Measurements from ENCODE around the gene CELA2A.
"Not testable (repeated sequence)": the region's sequence is repeated elsewhere in the genome, so short reads cannot be mapped to it uniquely, and the experiment has no call there.

The CELA2A gene

DNA sequence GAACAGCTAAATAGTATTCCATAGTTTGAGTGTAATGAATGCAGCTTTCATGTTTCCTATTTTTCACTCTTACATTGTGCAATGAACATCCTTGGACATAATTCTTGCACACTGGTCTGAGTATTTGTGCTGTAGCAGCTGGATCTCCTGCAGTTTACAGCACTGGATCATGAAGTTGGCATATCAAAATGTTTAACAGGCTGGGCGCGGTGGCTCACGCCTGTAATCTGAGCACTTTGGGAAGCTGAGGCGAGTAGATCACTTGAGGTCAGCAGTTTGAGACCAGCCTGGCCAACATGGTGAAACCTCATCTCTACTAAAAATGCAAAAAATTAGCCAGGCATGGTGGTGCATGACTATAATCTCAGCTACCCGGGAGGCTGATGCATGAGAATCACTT, 14.5 kb downstream of the CELA2A start:
- DNase-seq, result not testable (repeated sequence)

GRCh38 chr1:15471723-15472122, 15.2 kb downstream of the CELA2A start:
- DNase-seq, result not testable (repeated sequence)

DNA sequence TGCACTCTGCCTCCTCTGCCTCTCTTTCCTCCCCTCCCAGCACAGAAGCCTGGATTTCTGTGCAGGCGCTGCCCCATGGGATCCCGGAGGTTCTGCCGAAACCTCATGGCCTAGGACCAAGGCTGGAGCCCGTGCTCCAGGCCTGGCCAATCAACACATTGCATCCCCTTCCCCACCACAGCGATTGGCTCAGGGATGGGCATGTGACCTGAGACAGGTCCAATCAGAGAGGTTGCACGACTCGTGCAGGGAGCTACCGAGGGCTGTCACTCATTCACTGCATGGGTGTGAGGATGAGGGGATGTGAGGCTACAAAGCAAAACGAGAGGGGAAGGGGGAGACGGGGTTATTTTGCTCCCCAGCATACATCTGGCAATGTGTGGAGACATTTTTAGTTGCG, 16.1 kb downstream of the CELA2A start:
- no peak for DNase-seq

- DNase-seq, result no peak
Measured at GRCh38 chr1:15475752-15476314, 19.3 kb downstream of the CELA2A start, which contains the start of gene CELA2B. Gene CELA2B, plus strand, starts transcription at chr1:15476104. Its CDS starts 22 bp downstream, at chr1:15476126.

DNA sequence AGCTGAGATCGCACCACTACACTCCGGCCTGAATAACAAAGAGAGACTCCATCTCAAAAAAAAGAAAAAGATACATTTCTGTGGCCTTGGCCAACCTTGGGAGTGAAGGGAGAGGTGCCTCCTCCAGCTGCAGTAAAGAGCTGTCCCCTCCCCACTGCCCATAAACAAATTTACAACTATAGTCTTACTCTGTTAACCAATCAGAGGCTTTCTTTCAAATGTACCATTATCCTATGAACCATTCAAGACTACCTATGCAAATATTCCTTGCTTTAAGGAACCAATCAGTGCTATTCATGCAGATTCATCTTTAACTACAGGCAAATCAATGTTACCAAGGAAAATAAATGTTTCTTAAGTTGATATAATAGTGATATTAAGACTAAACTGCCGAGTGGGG, 20.4 kb downstream of the CELA2A start:
- no peak for DNase-seq

GRCh38 chr1:15477646-15478212, 21.2 kb downstream of the CELA2A start:
- no peak for DNase-seq

DNA sequence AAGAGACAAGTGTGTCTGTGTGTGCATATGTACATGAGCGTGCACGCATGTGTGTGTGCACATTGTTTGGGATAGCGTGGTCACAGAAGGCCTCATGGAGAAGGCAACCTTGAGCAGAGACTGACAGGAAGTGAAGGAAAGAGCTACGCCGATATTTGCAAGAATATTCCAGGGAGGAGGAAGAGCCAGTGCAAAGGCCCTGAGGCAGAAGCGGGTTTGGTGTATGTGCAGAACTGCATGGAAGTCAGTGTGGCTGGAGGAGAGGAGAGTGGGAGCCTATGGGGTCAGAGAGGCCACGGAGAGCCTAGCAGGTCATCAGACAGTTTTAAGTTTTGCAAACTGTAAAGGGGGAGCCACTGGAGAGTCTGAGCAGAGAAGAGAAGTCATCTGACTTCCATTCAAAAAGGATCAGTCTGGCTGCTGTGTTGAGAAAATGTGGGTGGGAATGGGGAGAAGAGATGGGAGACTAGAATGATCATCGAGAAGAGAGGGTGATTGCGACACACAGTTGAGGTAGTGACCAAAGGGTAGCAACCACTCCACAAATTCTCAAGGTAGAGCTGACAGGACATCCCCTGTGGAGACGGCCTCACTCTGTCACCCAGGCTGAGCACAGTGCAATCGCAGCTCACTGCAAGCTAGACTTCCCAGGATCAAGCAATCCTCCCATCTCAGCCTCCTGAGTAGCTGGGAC, 23.3 kb downstream of the CELA2A start:
- no peak for DNase-seq

DNA sequence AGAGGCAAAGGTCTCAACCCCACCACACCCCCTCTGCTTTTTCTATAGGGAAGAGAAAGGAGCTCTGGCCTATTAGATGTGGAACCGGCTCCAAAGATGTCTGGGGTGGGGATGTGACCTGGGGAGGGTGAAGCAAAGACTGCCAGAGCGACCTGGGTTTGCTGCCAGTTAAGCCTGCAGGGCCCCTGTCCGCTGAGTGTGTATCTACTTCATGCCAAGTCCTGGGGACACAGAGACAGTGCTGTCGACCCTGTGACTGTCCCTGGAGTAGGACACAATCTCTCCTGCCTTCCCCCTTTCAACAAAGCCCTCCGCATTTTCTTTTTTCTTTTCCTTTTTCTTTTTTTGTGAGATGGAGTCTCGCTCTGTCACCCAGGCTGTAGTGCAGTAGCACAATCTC, 25.9 kb downstream of the CELA2A start:
- DNase-seq, result not testable (repeated sequence)

GRCh38 chr1:15482983-15483543, 26.5 kb downstream of the CELA2A start:
- not testable (repeated sequence) for DNase-seq

DNA sequence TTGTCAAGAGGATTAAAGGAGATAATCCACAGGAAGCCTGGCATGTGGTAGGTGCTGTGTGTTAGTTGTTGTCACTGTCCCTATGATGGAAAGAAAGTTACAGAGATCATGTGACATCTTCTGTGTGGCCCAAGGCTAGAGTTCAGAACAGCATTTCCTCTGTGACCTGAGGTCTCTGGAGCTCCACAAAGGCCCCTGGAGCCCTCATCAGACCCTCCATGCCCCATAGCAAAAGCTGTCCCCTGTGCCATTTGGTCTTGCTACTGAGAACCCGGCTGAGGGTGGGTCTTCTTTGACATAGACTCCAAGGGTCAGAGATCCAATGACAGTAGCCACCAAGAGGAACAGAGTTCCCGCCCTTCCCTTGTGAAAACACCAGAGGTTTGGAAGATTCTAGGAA, 27.4 kb downstream of the CELA2A start:
- no peak for DNase-seq

DNA sequence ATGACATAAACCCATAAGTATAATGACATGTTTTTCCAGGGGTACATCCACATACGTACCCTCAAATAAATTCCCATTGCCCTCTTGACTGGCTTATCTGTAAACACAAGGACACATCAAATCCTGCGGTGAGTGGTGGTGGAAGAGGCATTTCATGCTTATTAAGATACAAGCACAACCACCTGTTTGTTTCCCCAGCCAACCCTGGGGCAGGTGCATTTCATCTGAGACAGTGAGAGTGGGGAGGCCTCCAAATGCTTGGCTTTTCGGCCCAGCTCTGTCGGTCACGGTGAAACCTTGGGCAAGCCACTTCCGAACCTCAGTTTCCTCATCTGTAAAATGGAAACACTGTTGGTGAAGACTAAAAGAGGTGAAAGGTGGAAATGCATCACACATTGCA, 27.9 kb downstream of the CELA2A start:
- not testable (repeated sequence) for DNase-seq

DNA sequence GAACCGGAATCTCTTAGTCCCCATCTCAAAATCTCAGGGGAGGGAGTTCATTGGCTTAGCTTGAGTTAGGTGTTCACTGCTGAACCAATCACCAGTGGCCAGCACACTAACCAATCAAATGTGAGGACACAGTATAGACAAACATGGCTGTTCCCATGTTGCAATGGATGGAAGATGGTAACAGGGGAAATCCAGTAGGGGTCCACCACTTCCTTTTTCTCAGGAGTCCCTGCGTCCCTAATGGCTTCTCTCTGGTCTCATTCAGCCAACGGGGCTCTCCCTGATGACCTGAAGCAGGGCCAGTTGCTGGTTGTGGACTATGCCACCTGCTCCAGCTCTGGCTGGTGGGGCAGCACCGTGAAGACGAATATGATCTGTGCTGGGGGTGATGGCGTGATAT, 29.1 kb downstream of the CELA2A start:
- DNase-seq, result no peak

GRCh38 chr1:15486844-15487610, 30.5 kb downstream of the CELA2A start:
- DNase-seq, result not testable (repeated sequence)

- DNase-seq, result no peak
Measured at GRCh38 chr1:15488371-15488770, 31.8 kb downstream of the CELA2A start.

GRCh38 chr1:15489052-15489736, 32.7 kb downstream of the CELA2A start:
- DNase-seq, result no peak

DNA sequence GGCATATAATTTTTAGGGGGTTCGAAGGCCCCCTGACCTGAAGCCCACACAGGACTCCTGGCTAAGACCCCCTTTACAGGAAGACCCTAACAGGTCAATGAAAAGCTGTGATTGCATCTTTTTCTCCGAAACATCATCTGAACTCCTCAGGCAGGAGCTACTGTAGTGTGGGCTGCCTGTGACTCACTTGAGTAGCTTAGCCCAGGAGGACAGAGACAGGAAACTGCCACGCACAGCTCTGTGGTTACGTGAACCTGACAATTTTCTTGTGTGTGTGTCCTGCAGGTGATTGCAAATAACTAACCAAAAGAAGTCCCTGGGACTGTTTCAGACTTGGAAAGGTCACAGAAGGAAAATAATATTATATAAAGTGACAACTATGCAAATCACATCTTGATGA, 34.5 kb downstream of the CELA2A start:
- not testable (repeated sequence) for DNase-seq

- no peak for DNase-seq
Measured at GRCh38 chr1:15492596-15492995, 36.1 kb downstream of the CELA2A start.

- no peak for DNase-seq
Measured at GRCh38 chr1:15493869-15494390, 37.4 kb downstream of the CELA2A start.

DNA sequence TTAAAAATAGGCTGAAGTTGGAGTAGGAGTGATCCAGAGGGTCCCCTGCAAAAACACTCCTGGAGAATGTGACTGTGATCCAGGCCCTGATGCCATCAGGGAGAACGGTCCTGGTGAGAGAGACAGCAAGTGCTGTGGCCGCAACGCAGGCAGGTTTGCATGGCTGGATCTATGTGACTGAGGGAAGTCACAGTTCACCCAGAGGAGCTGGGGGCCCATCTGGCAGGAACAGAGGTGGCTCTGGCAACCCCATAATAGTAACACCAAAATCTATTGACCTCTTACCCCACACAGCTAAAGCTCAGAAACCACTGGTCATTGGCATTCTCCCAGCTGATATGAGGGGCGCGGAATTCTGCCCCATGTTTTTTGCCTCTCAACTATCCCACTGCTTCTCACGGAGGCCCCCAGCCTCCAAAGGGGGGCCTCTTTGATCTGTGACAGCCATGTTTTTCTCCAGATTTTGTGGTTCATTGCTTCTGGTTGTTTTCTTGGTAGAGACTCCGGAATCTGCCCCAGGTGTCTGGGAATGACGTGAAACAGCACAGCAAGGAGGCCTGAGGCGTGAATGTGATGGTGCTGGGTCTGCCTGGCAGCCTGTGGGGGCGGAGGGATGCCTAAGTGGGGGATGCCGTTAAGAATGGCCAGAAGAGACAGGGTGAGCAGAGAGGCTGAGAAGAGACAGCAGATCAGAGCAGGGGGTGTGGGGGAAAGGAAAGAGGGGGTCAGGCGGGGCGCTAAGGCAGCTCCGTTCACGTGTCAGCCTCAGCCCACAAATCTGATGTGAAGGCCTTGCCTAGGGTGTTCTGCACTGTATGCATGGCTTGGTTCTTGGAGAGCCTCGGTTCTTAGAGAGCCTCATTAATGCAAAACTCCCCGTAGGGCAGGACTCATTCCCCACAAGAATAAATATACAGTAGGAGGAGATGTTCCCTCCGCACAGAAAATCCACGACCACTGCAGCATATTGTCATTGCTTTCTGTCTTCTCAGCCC, 43.9 kb downstream of the CELA2A start:
- DNase-seq, result no peak

- no peak for DNase-seq
Measured at GRCh38 chr1:15501208-15502032, 44.9 kb downstream of the CELA2A start.

Data from GF-D8 (cell line).